MCF 10A (cell line): ENCODE results near the gene CCDC50. TPM values are rescaled to one million over a fixed set of nuclear protein-coding genes. Genes with fewer than 3 reads are reported as not detected.

Experiments
- BruUV-seq: library from RNA; stranded (reverse); fragments of 400-500 nt; replicated peaks from 2 replicates; lab custom pipeline; 2021; lab: Mats Ljungman, UMichigan
- CTCF ChIA-PET: fragments of 300-600 bp; sonication (Branson Sonifier 250); formaldehyde crosslinking; extraction: SDS; loops from one replicate; lab custom pipeline; 2021; ENCODE audit warnings: antibody characterized with exemption, inconsistent platforms; lab: Yijun Ruan, JAX
- POLR2A ChIA-PET: fragments of 300-600, 350-650 bp; sonication (Branson Sonifier 250); formaldehyde crosslinking; extraction: SDS; loops from one replicate; lab custom pipeline; 2020; ENCODE audit warnings: antibody characterized with exemption, inconsistent platforms; lab: Yijun Ruan, JAX
- DNase-seq: peaks from one replicate; pipeline ENCODE4 v3.0.0-alpha.2; 2018; ENCODE audit not compliant: unreplicated experiment
- H3K27ac Mint-ChIP-seq: one replicate; pipeline ENCODE4 v1.8.0; 2022; ENCODE audit warnings: mild to moderate bottlenecking, low read depth, mixed read lengths; ENCODE audit not compliant: unreplicated experiment
- H3K27me3 Mint-ChIP-seq: one replicate; pipeline ENCODE4 v1.8.0; 2022; ENCODE audit warnings: mixed read lengths; ENCODE audit not compliant: insufficient read depth, unreplicated experiment
- H3K36me3 Mint-ChIP-seq: one replicate; pipeline ENCODE4 v1.8.0; 2022; ENCODE audit warnings: mild to moderate bottlenecking, moderate library complexity, mixed read lengths; ENCODE audit not compliant: insufficient read depth, unreplicated experiment
- H3K4me1 Mint-ChIP-seq: one replicate; pipeline ENCODE4 v1.8.0; 2022; ENCODE audit warnings: mixed read lengths; ENCODE audit not compliant: insufficient read depth, unreplicated experiment
- H3K4me3 Mint-ChIP-seq: one replicate; pipeline ENCODE4 v1.8.0; 2022; ENCODE audit warnings: mild to moderate bottlenecking, moderate library complexity, mixed read lengths; ENCODE audit not compliant: unreplicated experiment
- H3K9me3 Mint-ChIP-seq: one replicate; pipeline ENCODE4 v1.8.0; 2022; ENCODE audit warnings: mixed read lengths; ENCODE audit not compliant: unreplicated experiment
- CTCF ChIP-seq: fragments of 200-600 bp; IDR thresholded peaks from one replicate; pipeline ENCODE4 v1.8.0; 2022; ENCODE audit warnings: antibody characterized with exemption, mild to moderate bottlenecking; ENCODE audit not compliant: unreplicated experiment
- intact Hi-C: fragments of 100-400 bp; cut with micrococcal nuclease; formaldehyde crosslinking; loops from 2 replicates; pipeline ENCODE4 v1.14.1; 2022
- total RNA-seq: library from RNA; stranded (reverse); gene quantifications from 2 replicates; pipeline ENCODE4 v1.2.3, GENCODE V29; 2022

The CCDC50 gene
- total RNA-seq, 1 experiment from 2014 or later = 115 TPM

GRCh38 chr3:191340966-191341365, 11.8 kb downstream of the CCDC50 start:
- BruUV-seq = no TSS peak
- H3K27ac Mint-ChIP-seq = no peak overlapping the region
- H3K4me1 Mint-ChIP-seq = peaks cover 31% of the 10 kb centered on the region
- no peak for TF ChIP-seq CTCF
- H3K36me3 Mint-ChIP-seq = no peaks in the 10 kb centered on the region
- intact Hi-C loops = no loop called here
- ChIA-PET POLR2A (interaction anchor here (1.0 to 6.4 kb wide), 3 partner anchors 10 to 14 kb away, joined by 3 to 40 read pairs (median 11); partner anchors contain the start of genes CCDC50 and UTS2B), CTCF (interaction anchor here (0.6 kb wide), 1 partner anchor 229 kb away, joined by 3 read pairs; no protein-coding TSS in a partner anchor)
- no peak overlapping the region for H3K4me3 Mint-ChIP-seq
- H3K27me3 Mint-ChIP-seq = no peaks in the 10 kb centered on the region
- no peaks in the 10 kb centered on the region for H3K9me3 Mint-ChIP-seq
- DNase-seq = no peak

GRCh38 chr3:191342006-191342405, 12.8 kb downstream of the CCDC50 start:
- intact Hi-C loops = no loop called here
- Mint-ChIP-seq H3K4me1 (peaks cover 31% of the 10 kb centered on the region), H3K9me3 (no peaks in the 10 kb centered on the region), H3K4me3 (no peak overlapping the region), H3K36me3 (no peaks in the 10 kb centered on the region), H3K27ac (peak overlapping the region; percentile 7), H3K27me3 (no peaks in the 10 kb centered on the region)
- POLR2A ChIA-PET = interaction anchor here (1.0 to 6.4 kb wide), 3 partner anchors 9 to 15 kb away, joined by 3 to 40 read pairs (median 4); partner anchors contain the start of genes CCDC50 and UTS2B
- no peak for DNase-seq
- no peak for TF ChIP-seq CTCF
- CTCF ChIA-PET = interaction anchor here (0.8 kb wide), 1 partner anchor 14 kb away, joined by 3 read pairs; no protein-coding TSS in a partner anchor
- no TSS peak for BruUV-seq

GRCh38 chr3:191342411-191342810, 13.2 kb downstream of the CCDC50 start:
- TF ChIP-seq CTCF = no peak
- intact Hi-C loops = no loop called here
- CTCF ChIA-PET = no interaction called here
- no peak for DNase-seq
- Mint-ChIP-seq H3K27ac (peak overlapping the region; percentile 7), H3K4me3 (no peak overlapping the region), H3K27me3 (no peaks in the 10 kb centered on the region), H3K9me3 (no peaks in the 10 kb centered on the region), H3K36me3 (no peaks in the 10 kb centered on the region), H3K4me1 (peaks cover 35% of the 10 kb centered on the region)
- no TSS peak for BruUV-seq
- POLR2A ChIA-PET = interaction anchor here (1.7 to 6.4 kb wide), 2 partner anchors 12 to 14 kb away, joined by 4 to 40 read pairs; partner anchors contain the start of genes CCDC50 and UTS2B

GRCh38 chr3:191343115-191343514, 13.9 kb downstream of the CCDC50 start:
- no TSS peak for BruUV-seq
- Mint-ChIP-seq H3K4me1 (peaks cover 37% of the 10 kb centered on the region), H3K27me3 (no peaks in the 10 kb centered on the region), H3K9me3 (no peaks in the 10 kb centered on the region), H3K27ac (peak overlapping the region; percentile 7), H3K36me3 (no peaks in the 10 kb centered on the region), H3K4me3 (no peak overlapping the region)
- ChIA-PET POLR2A (interaction anchor here (6.4 kb wide), 1 partner anchor 13 kb away, joined by 40 read pairs; the partner anchor contains the start of genes CCDC50 and UTS2B), CTCF (no interaction called here)
- no peak for DNase-seq
- TF ChIP-seq CTCF = no peak
- intact Hi-C loops = no loop called here
